Measurements from ENCODE around the gene FAM107B. TPM values are rescaled to one million over a fixed set of nuclear protein-coding genes. Genes with fewer than 3 reads are reported as not detected.

FAM107B gene
- total and polyA plus RNA-seq, 2 of the 13 experiments (the other 11 are each of a cell fraction or from before 2014, with no cell fraction given) = 15.7 to 24.8 TPM

DNA sequence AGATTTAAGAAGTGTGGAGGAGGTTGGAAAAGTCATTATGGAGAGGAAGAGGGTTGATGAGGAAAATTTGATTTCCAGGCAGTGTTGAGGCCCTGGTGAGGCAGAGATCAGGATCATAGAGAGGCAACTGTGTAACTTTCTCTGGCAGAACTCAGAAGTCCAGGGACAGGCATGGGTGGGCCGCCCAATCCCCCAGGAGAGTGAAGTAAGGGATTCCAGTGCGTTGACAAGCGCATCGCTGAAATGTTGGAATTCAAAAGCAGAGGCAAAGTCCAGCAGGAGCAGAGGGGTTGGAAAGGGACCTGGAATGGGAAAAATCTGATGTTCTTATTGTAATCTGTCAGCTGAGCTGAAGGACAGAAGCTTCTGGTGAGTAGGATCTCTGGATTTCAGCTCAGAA is 207.3 kb downstream of the FAM107B start (continued):
- TF ChIP-seq, protein P1, sequence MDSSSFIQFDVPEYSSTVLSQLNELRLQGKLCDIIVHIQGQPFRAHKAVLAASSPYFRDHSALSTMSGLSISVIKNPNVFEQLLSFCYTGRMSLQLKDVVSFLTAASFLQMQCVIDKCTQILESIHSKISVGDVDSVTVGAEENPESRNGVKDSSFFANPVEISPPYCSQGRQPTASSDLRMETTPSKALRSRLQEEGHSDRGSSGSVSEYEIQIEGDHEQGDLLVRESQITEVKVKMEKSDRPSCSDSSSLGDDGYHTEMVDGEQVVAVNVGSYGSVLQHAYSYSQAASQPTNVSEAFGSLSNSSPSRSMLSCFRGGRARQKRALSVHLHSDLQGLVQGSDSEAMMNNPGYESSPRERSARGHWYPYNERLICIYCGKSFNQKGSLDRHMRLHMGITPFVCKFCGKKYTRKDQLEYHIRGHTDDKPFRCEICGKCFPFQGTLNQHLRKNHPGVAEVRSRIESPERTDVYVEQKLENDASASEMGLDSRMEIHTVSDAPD (CRISPR knock-in tag; IDR thresholded peaks at IDR 0.05) = no peak
- TF ChIP-seq HDAC2 (CRISPR knock-in tag; IDR thresholded peaks at IDR 0.05) (no peak), ZBTB33 (CRISPR knock-in tag; IDR thresholded peaks at IDR 0.05) (peak; percentile 64), ZBTB38 (CRISPR knock-in tag; IDR thresholded peaks at IDR 0.05) (peak; percentile 64; the same call in 1 of the 2 replicates)

- 92% methylated on average over 10 of the region's 10 CpGs for WGBS (ENCODE audit: low lambda C conversion rate)
- TF ChIP-seq ZNF703 (CRISPR knock-in tag; IDR thresholded peaks at IDR 0.05; ENCODE audit: borderline replicate concordance) (no peak), THAP8 (CRISPR knock-in tag; IDR thresholded peaks at IDR 0.05; ENCODE audit: borderline replicate concordance) (no peak), ZNF644 (CRISPR knock-in tag; IDR thresholded peaks at IDR 0.05; ENCODE audit: low read depth) (no peak)
- TF ChIP-seq, protein P2, sequence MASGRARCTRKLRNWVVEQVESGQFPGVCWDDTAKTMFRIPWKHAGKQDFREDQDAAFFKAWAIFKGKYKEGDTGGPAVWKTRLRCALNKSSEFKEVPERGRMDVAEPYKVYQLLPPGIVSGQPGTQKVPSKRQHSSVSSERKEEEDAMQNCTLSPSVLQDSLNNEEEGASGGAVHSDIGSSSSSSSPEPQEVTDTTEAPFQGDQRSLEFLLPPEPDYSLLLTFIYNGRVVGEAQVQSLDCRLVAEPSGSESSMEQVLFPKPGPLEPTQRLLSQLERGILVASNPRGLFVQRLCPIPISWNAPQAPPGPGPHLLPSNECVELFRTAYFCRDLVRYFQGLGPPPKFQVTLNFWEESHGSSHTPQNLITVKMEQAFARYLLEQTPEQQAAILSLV (CRISPR knock-in tag; IDR thresholded peaks at IDR 0.05; ENCODE audit: borderline replicate concordance) = no peak
- TF ChIP-seq, protein P3, sequence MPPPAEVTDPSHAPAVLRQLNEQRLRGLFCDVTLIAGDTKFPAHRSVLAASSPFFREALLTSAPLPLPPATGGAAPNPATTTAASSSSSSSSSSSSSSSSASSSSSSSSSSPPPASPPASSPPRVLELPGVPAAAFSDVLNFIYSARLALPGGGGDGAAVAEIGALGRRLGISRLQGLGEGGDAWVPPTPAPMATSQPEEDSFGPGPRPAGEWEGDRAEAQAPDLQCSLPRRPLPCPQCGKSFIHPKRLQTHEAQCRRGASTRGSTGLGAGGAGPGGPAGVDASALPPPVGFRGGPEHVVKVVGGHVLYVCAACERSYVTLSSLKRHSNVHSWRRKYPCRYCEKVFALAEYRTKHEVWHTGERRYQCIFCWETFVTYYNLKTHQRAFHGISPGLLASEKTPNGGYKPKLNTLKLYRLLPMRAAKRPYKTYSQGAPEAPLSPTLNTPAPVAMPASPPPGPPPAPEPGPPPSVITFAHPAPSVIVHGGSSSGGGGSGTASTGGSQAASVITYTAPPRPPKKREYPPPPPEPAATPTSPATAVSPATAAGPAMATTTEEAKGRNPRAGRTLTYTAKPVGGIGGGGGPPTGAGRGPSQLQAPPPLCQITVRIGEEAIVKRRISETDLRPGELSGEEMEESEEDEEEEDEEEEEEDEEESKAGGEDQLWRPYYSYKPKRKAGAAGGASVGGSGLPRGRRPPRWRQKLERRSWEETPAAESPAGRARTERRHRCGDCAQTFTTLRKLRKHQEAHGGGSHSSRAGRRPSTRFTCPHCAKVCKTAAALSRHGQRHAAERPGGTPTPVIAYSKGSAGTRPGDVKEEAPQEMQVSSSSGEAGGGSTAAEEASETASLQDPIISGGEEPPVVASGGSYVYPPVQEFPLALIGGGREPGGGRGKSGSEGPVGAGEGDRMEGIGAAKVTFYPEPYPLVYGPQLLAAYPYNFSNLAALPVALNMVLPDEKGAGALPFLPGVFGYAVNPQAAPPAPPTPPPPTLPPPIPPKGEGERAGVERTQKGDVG (CRISPR knock-in tag; IDR thresholded peaks at IDR 0.05; ENCODE audit: borderline replicate concordance) = no peak
Measured at GRCh38 chr10:14566498-14566897, 208.2 kb downstream of the FAM107B start.

More at GRCh38 chr10:14566498-14566897, 208.2 kb downstream of the FAM107B start:
- Histone ChIP-seq H3K9ac (ENCODE audit: insufficient read depth, low read depth, low read length) (no peak overlapping the region), H3K36me3 (replicated peaks in 1 of 2; ENCODE audit: control insufficient read depth in 1 of 2, insufficient read depth in 2 of 2, low read length in 2 of 2) (peaks cover 5 to 7% of the 10 kb centered on the region in 2 experiments; a peak in 4 of 5 replicates), H3K4me3 (replicated peaks in 1 of 3; ENCODE audit: insufficient read depth in 1 of 3, low read depth in 2 of 3, low read length in 3 of 3) (no peak overlapping the region), H4K20me1 (ENCODE audit: insufficient read depth, low read length) (no peaks in the 10 kb centered on the region), H3K27me3 (ENCODE audit: control insufficient read depth in 1 of 2, insufficient read depth in 2 of 2, low read length in 2 of 2) (no peaks in the 10 kb centered on the region), H3K79me2 (ENCODE audit: insufficient read depth, low read length) (peaks cover 32% of the 10 kb centered on the region), H3K4me1 (ENCODE audit: insufficient read depth, low read length) (peaks cover 42% of the 10 kb centered on the region), H2AFZ (ENCODE audit: low read length) (no peak overlapping the region), H3K27ac (ENCODE audit: extremely low read length, insufficient read depth, low read length) (no peak overlapping the region), H3K4me2 (ENCODE audit: low read depth, low read length) (no peak overlapping the region), H3K9me3 (ENCODE audit: low read length) (no peaks in the 10 kb centered on the region)
- intact Hi-C loops (cut with micrococcal nuclease; ENCODE audit: unreplicated experiment) = no loop called here
- POLR2A ChIA-PET = no interaction called here
- no TSS peak for BruUV-seq (replicated peaks)
- in situ Hi-C loops (cut with HindIII; ENCODE audit: extremely low pct_ligation_motif_present, low pct_unique_long_range_greater_than_20kb) = no loop called here
- no peak for ATAC-seq
- no peak for DNase-seq (ENCODE audit: low spot score)
- CTCF ChIA-PET (ENCODE audit: low intra/inter-chr PET ratio, low total read pairs) = no interaction called here
- no peak for FAIRE-seq
